Keratinocyte (primary cell): ENCODE measurements around the gene ABCG1. TPM values are rescaled to one million over a fixed set of nuclear protein-coding genes. Genes with fewer than 3 reads are reported as not detected.

Source experiments
- DNase-seq: peaks from one replicate; pipeline ENCODE4 v3.0.0-alpha.2; 2011; ENCODE audit warnings: low read depth, missing footprints, low spot score
- FAIRE-seq: peaks from 2 replicates; lab custom pipeline; 2011; peaks lifted over from hg19 to GRCh38; lab: Jason Lieb, UNC
- H2AFZ ChIP-seq: 2 replicates; pipeline ENCODE4 v1.6.0; 2012; ENCODE audit warnings: low read length, control low read depth, inconsistent platforms; ENCODE audit not compliant: control insufficient read depth
- H3K27ac ChIP-seq: 2 replicates; pipeline ENCODE4 v1.5.1; 2011; ENCODE audit warnings: low read length; ENCODE audit not compliant: control insufficient read depth, insufficient read depth
- H3K27me3 ChIP-seq: 3 replicates; pipeline ENCODE4 v1.6.0; 2011; ENCODE audit warnings: low read length; ENCODE audit not compliant: control insufficient read depth, insufficient read depth; ENCODE audit errors: extremely low read depth
- H3K36me3 ChIP-seq, 2 experiments: 2 replicates in 1 of 2; 3 replicates in 1 of 2; pipeline ENCODE4 v1.5.1; 2011; ENCODE audit warnings: low read length in 2 of 2, mild to moderate bottlenecking in 1 of 2; ENCODE audit not compliant: control insufficient read depth in 2 of 2, insufficient read depth in 2 of 2; ENCODE audit errors: extremely low read depth in 1 of 2
- H3K4me1 ChIP-seq: 3 replicates; pipeline ENCODE4 v1.5.1; 2011; ENCODE audit warnings: low read length; ENCODE audit not compliant: control insufficient read depth, insufficient read depth; ENCODE audit errors: extremely low read depth
- H3K4me2 ChIP-seq: 3 replicates; pipeline ENCODE4 v1.6.0; 2011; ENCODE audit warnings: low read depth, low read length; ENCODE audit not compliant: control insufficient read depth, insufficient read depth; ENCODE audit errors: extremely low read depth
- H3K4me3 ChIP-seq, 3 experiments: fragments of 200-600 bp in 1 of 3; sonication (generic) in 1 of 3; 2 replicates in 2 of 3; 3 replicates in 1 of 3; pipeline ENCODE4 v1.5.1; 2011 to 2016; ENCODE audit warnings: low read length in 3 of 3, mild to moderate bottlenecking in 3 of 3, control low read depth in 2 of 3, inconsistent platforms in 1 of 3, low read depth in 1 of 3, mixed read lengths in 1 of 3, mixed run types in 1 of 3, moderate library complexity in 1 of 3; ENCODE audit not compliant: control insufficient read depth in 2 of 3, insufficient read depth in 2 of 3; ENCODE audit errors: extremely low read depth in 1 of 3
- H3K79me2 ChIP-seq: 2 replicates; pipeline ENCODE4 v1.6.0; 2012; ENCODE audit warnings: low read length; ENCODE audit not compliant: control insufficient read depth, insufficient read depth
- H3K9ac ChIP-seq: 3 replicates; pipeline ENCODE4 v1.6.0; 2011; ENCODE audit warnings: low read length; ENCODE audit not compliant: control insufficient read depth, insufficient read depth; ENCODE audit errors: extremely low read depth
- H3K9me1 ChIP-seq: 3 replicates; pipeline ENCODE4 v1.6.0; 2011; ENCODE audit warnings: low read length; ENCODE audit not compliant: control insufficient read depth, insufficient read depth; ENCODE audit errors: extremely low read depth
- H3K9me3 ChIP-seq: 2 replicates; pipeline ENCODE4 v1.5.1; 2012; ENCODE audit warnings: low read depth, low read length; ENCODE audit not compliant: control insufficient read depth
- H4K20me1 ChIP-seq: 3 replicates; pipeline ENCODE4 v1.6.0; 2011; ENCODE audit warnings: low read length; ENCODE audit not compliant: control insufficient read depth, insufficient read depth; ENCODE audit errors: extremely low read depth
- EZH2 ChIP-seq: IDR thresholded peaks from one replicate; pipeline ENCODE4 v1.6.1; 2012; ENCODE audit warnings: inconsistent platforms, mild to moderate bottlenecking, low read length, moderate library complexity
- dilution Hi-C: fragments of 300-500 bp; cut with MboI; formaldehyde crosslinking; loops from one replicate; pipeline ENCODE4 v1.7.0; 2020; ENCODE audit warnings: low sequenced_read_pairs; ENCODE audit not compliant: extremely low pct_ligation_motif_present
- polyA plus RNA-seq, 5 experiments: library from polyadenylated mRNA; depleted of rRNA in 3 of 5; stranded (reverse) in 3 of 5; stranded (forward) in 1 of 5; unstranded in 1 of 5; fragments of >200 nt; gene quantifications; 1 replicate in 1 of 5; 2 replicates in 3 of 5; 3 replicates in 1 of 5; pipeline versions ENCODE4 v1.2.1 to v1.2.3, GENCODE V29; 2011 to 2012; ENCODE audit warnings: missing spikeins in 2 of 5, low read depth in 1 of 5, low replicate concordance in 1 of 5
- TF ChIP-seq, protein P1 (sequence below), 3 experiments: IDR thresholded peaks in 1 of 3; conservative IDR thresholded peaks in 1 of 3; optimal IDR thresholded peaks in 1 of 3; 2 replicates in 2 of 3; 3 replicates in 1 of 3; pipeline versions ENCODE3 to v1.5.1; 2011; ENCODE audit warnings: low read length in 3 of 3, mild to moderate bottlenecking in 3 of 3, moderate library complexity in 2 of 3, control low read depth in 1 of 3, inconsistent platforms in 1 of 3; ENCODE audit not compliant: insufficient read depth in 2 of 3; ENCODE audit errors: extremely low read depth in 1 of 3

The ABCG1 gene
- polyA plus RNA-seq, 1 donor (not counting 4 experiments of a cell fraction or from before 2014, with no cell fraction given) = 3.3 TPM

DNA sequence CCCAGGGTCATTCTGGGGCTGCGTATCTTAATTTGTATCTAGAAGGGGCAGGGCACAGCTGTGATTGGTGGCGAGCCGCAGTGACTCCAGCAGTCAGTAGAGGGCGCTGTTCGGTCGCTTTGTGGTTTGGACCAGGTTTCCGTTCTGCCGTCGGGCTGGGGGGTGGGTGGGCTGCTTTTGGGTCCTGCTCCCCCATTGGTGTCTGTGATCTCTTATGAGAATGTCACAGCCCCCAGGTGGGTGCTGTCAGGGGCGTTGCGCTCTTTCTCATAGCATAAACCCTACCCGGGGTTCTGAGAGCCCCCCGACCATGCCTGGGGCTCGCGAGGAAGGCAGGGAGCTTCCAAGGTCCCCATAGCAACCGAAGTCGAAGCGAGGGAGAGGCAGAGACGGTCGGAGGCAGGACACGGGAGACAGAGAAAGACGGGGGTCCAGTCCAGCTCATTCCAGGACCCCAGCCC is 90.8 kb downstream of the ABCG1 start:
- Histone ChIP-seq H3K27me3 (peaks cover 6% of the 10 kb centered on the region), H3K9me1 (no peaks in the 10 kb centered on the region), H3K4me1 (peaks cover 2% of the 10 kb centered on the region), H3K27ac (no peak overlapping the region), H2AFZ (no peak overlapping the region), H4K20me1 (no peaks in the 10 kb centered on the region), H3K9ac (no peak overlapping the region), H3K79me2 (no peaks in the 10 kb centered on the region), H3K4me2 (no peak overlapping the region), H3K4me3 (no peak overlapping the region), H3K9me3 (no peaks in the 10 kb centered on the region), H3K36me3 (no peaks in the 10 kb centered on the region)
- DNase-seq = no peak
- FAIRE-seq = no peak
- dilution Hi-C loops = no loop called here
- TF ChIP-seq, protein P1, sequence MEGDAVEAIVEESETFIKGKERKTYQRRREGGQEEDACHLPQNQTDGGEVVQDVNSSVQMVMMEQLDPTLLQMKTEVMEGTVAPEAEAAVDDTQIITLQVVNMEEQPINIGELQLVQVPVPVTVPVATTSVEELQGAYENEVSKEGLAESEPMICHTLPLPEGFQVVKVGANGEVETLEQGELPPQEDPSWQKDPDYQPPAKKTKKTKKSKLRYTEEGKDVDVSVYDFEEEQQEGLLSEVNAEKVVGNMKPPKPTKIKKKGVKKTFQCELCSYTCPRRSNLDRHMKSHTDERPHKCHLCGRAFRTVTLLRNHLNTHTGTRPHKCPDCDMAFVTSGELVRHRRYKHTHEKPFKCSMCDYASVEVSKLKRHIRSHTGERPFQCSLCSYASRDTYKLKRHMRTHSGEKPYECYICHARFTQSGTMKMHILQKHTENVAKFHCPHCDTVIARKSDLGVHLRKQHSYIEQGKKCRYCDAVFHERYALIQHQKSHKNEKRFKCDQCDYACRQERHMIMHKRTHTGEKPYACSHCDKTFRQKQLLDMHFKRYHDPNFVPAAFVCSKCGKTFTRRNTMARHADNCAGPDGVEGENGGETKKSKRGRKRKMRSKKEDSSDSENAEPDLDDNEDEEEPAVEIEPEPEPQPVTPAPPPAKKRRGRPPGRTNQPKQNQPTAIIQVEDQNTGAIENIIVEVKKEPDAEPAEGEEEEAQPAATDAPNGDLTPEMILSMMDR (optimal IDR thresholded peaks at IDR 0.05 in 1 of 3, IDR thresholded peaks at IDR 0.05 in 1 of 3, conservative IDR thresholded peaks at IDR 0.05 in 1 of 3; ENCODE audit: extremely low read depth in 1 of 3, insufficient read depth in 2 of 3, low read length in 3 of 3) = peak; percentile 69 to 93 (median 85)
- TF ChIP-seq EZH2 = peak; percentile 6

DNA sequence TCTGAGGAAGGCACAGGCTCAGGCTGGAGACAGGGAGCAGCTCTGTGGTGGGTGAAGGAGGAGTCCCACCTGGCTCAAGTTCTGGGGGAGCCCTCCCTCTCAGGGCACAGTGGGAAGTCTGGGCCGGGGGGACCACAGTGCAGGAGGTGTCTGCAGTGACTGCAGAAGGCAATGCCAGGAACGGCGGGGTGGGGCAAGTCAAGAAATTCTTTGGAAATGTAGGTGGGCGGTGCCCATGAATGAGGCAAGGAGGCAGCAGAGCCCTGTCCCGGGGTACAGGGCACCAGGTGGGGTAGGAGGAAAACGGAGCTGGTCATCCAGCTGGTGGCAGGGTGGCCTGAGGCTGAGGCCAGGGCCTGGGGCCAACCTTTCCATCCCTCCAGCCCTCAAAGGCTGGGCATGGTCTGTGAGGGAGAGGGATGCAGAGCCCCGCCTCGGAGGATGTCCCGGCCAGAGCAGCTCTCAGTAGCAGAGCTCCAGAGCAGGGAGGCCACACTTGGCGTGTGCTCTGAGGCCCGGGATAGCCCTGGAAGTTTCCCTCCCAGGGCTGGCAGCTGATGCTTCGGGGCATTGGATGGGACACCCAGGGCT is 91.6 kb downstream of the ABCG1 start:
- dilution Hi-C loops = no loop called here
- H3K9me3 ChIP-seq = no peaks in the 10 kb centered on the region
- H3K36me3 ChIP-seq = no peaks in the 10 kb centered on the region
- no peaks in the 10 kb centered on the region for H3K9me1 ChIP-seq
- H3K79me2 ChIP-seq = no peaks in the 10 kb centered on the region
- no peak overlapping the region for H2AFZ ChIP-seq
- no peaks in the 10 kb centered on the region for H4K20me1 ChIP-seq
- TF ChIP-seq, protein P1 (optimal IDR thresholded peaks at IDR 0.05 in 1 of 3, IDR thresholded peaks at IDR 0.05 in 1 of 3, conservative IDR thresholded peaks at IDR 0.05 in 1 of 3; ENCODE audit: extremely low read depth in 1 of 3, insufficient read depth in 2 of 3, low read length in 3 of 3) = no peak
- H3K4me2 ChIP-seq = no peak overlapping the region
- H3K27me3 ChIP-seq = peaks cover 10% of the 10 kb centered on the region
- H3K27ac ChIP-seq = no peak overlapping the region
- FAIRE-seq = no peak
- peaks cover 2% of the 10 kb centered on the region for H3K4me1 ChIP-seq
- no peak overlapping the region for H3K4me3 ChIP-seq
- no peak for DNase-seq
- H3K9ac ChIP-seq = no peak overlapping the region
